Activated T-cell treated with anti-CD3 and anti-CD28 coated beads, Interleukin-2, amount 50 U/mL, for 24 hours (primary cell): ENCODE data around the gene CABP2.
A peak's percentile ranks its signal among the peaks of the same experiment; 100 is the strongest.
"Not testable (repeated sequence)": the region's sequence is repeated elsewhere in the genome, so short reads cannot be mapped to it uniquely, and the experiment has no call there.

Source experiments
- DNase-seq: peaks from one replicate; pipeline ENCODE4 v3.0.0-alpha.2; 2020
- H3K27ac Mint-ChIP-seq: 2 replicates; pipeline ENCODE4 v1.8.0; 2020; ENCODE audit warnings: mild to moderate bottlenecking, mixed read lengths
- H3K27me3 Mint-ChIP-seq: 2 replicates; pipeline ENCODE4 v1.8.0; 2020; ENCODE audit warnings: mixed read lengths
- H3K36me3 Mint-ChIP-seq: 2 replicates; pipeline ENCODE4 v1.8.0; 2020; ENCODE audit warnings: low read depth, mixed read lengths
- H3K4me1 Mint-ChIP-seq: 2 replicates; pipeline ENCODE4 v1.8.0; 2020; ENCODE audit warnings: low read depth, mixed read lengths
- H3K4me3 Mint-ChIP-seq: 2 replicates; pipeline ENCODE4 v1.8.0; 2020; ENCODE audit warnings: mild to moderate bottlenecking, moderate library complexity, mixed read lengths
- H3K9me3 Mint-ChIP-seq: 2 replicates; pipeline ENCODE4 v1.8.0; 2020; ENCODE audit warnings: mixed read lengths

Gene CABP2

GRCh38 chr11:67522844-67523555 is at the start of gene CABP2:
CABP2 (minus strand) TSS chr11:67523446; CDS start chr11:67523326, 120 bp downstream.
- Mint-ChIP-seq H3K27me3 (peaks cover 11% of the 10 kb centered on the region), H3K9me3 (no peaks in the 10 kb centered on the region), H3K4me3 (no peak within 1 kb of the TSS), H3K36me3 (no peaks in the 10 kb centered on the region), H3K27ac (no peak within 1 kb of the TSS), H3K4me1 (no peaks in the 10 kb centered on the region)
- DNase-seq: no peak

- H3K36me3 Mint-ChIP-seq: no peaks in the 10 kb centered on the region
- peak; percentile 41 for DNase-seq
- no peaks in the 10 kb centered on the region for H3K9me3 Mint-ChIP-seq
- no peak overlapping the region for H3K4me3 Mint-ChIP-seq
- peaks cover 2% of the 10 kb centered on the region for H3K4me1 Mint-ChIP-seq
- H3K27me3 Mint-ChIP-seq: peaks cover 18% of the 10 kb centered on the region
- no peak overlapping the region for H3K27ac Mint-ChIP-seq
Observed at GRCh38 chr11:67572747-67573419, 49.6 kb upstream of the CABP2 start.

- H3K36me3 Mint-ChIP-seq: no peaks in the 10 kb centered on the region
- peaks cover 17% of the 10 kb centered on the region for H3K27me3 Mint-ChIP-seq
- H3K9me3 Mint-ChIP-seq: no peaks in the 10 kb centered on the region
- H3K27ac Mint-ChIP-seq: no peak overlapping the region
- peaks cover 2% of the 10 kb centered on the region for H3K4me1 Mint-ChIP-seq
- no peak overlapping the region for H3K4me3 Mint-ChIP-seq
- DNase-seq: no peak
Observed at GRCh38 chr11:67572305-67572704, 49.1 kb upstream of the CABP2 start.

GRCh38 chr11:67571443-67571842 is 48.2 kb upstream of the CABP2 start:
- H3K36me3 Mint-ChIP-seq: no peaks in the 10 kb centered on the region
- no peaks in the 10 kb centered on the region for H3K9me3 Mint-ChIP-seq
- H3K4me3 Mint-ChIP-seq: no peak overlapping the region
- H3K4me1 Mint-ChIP-seq: peaks cover 2% of the 10 kb centered on the region
- DNase-seq: no peak
- H3K27me3 Mint-ChIP-seq: peaks cover 13% of the 10 kb centered on the region
- H3K27ac Mint-ChIP-seq: no peak overlapping the region

- Mint-ChIP-seq H3K4me3 (no peak overlapping the region), H3K4me1 (peaks cover 9% of the 10 kb centered on the region), H3K9me3 (no peaks in the 10 kb centered on the region), H3K36me3 (no peaks in the 10 kb centered on the region), H3K27me3 (peaks cover 10% of the 10 kb centered on the region), H3K27ac (no peak overlapping the region)
- no peak for DNase-seq
Observed at GRCh38 chr11:67564230-67564629, 41.0 kb upstream of the CABP2 start.

- not testable (repeated sequence) for H3K9me3 Mint-ChIP-seq, H3K36me3 Mint-ChIP-seq, H3K27ac Mint-ChIP-seq, H3K4me1 Mint-ChIP-seq, H3K27me3 Mint-ChIP-seq, H3K4me3 Mint-ChIP-seq, DNase-seq
Observed at GRCh38 chr11:67563705-67564114, 40.5 kb upstream of the CABP2 start.

DNA sequence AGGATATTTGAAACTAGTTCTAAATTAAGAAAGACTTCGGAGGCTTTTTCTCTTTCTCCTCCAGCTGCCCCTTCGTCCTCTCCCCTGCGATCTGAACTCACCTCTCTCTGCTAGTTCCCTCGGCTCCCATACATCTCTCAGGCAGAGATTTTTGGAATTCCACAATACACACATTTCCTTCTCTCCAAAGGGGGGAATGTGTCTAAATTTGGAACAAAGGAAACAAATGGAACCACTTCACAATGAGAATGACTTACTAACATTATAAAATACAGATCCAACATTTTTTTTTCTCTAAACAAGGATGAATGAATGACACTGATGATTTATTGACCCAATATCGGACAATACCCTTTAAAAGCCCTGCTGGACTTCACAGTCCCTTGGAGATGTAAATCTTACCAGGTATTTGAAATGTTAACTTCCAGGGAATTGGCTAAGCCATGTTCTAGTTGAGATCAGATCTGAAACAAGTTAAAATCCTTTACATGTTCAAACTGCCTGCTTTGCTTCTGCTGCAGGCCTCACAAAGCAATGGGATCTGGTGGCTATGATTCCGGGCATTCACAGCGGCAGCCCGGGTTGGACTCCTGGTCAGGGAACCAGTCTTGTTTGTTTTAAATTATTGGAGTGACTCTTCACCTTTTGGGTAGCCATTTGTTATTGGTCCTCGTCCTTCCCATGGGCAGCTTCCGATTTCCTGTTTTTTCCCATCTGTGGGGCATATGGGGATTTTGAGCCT is 39.9 kb upstream of the CABP2 start:
- H3K4me3 Mint-ChIP-seq: no peak overlapping the region

GRCh38 chr11:67561971-67562619 is 38.8 kb upstream of the CABP2 start:
- peaks cover 9% of the 10 kb centered on the region for H3K4me1 Mint-ChIP-seq
- peak overlapping the region; percentile 22 for H3K27ac Mint-ChIP-seq
- H3K27me3 Mint-ChIP-seq: peaks cover 10% of the 10 kb centered on the region
- H3K36me3 Mint-ChIP-seq: no peaks in the 10 kb centered on the region
- H3K4me3 Mint-ChIP-seq: no peak overlapping the region
- no peaks in the 10 kb centered on the region for H3K9me3 Mint-ChIP-seq
- DNase-seq: no peak

More for the DNA sequence above, 39.9 kb upstream of the CABP2 start:
- H3K9me3 Mint-ChIP-seq: no peaks in the 10 kb centered on the region
- no peak overlapping the region for H3K27ac Mint-ChIP-seq
- peaks cover 9% of the 10 kb centered on the region for H3K4me1 Mint-ChIP-seq
- no peaks in the 10 kb centered on the region for H3K36me3 Mint-ChIP-seq
- peaks cover 10% of the 10 kb centered on the region for H3K27me3 Mint-ChIP-seq
- no peak for DNase-seq

GRCh38 chr11:67558084-67558772 is 35.0 kb upstream of the CABP2 start:
- no peak overlapping the region for H3K4me3 Mint-ChIP-seq
- no peak for DNase-seq
- no peak overlapping the region for H3K27ac Mint-ChIP-seq
- peaks cover 5% of the 10 kb centered on the region for H3K27me3 Mint-ChIP-seq
- no peaks in the 10 kb centered on the region for H3K9me3 Mint-ChIP-seq
- H3K36me3 Mint-ChIP-seq: no peaks in the 10 kb centered on the region
- peaks cover 9% of the 10 kb centered on the region for H3K4me1 Mint-ChIP-seq

GRCh38 chr11:67556244-67556643 is 33.0 kb upstream of the CABP2 start:
- Mint-ChIP-seq H3K4me1 (no peaks in the 10 kb centered on the region), H3K27me3 (no peaks in the 10 kb centered on the region), H3K36me3 (no peaks in the 10 kb centered on the region), H3K27ac (no peak overlapping the region), H3K4me3 (no peak overlapping the region), H3K9me3 (peaks cover 1% of the 10 kb centered on the region)
- no peak for DNase-seq

DNA sequence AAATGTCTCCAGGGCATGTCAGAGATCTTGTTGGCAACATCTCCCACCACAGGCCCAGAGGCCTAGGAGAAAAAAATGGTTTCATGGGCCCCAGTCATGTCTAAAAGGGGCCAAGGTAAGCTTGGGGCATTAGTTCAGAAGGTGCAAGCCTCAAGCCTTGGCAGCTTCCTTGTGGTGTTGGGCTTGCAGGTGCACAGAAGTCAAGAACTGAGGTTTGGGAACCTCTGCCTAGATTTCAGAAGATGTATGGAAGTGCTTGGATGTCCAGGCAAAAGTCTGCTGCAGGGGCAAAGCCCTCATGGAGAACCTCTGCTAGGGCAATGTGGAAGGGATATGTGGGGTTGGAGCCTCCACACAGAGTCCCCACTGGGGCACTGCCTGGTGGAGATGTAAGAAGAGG is 28.5 kb upstream of the CABP2 start:
- DNase-seq, H3K27ac Mint-ChIP-seq, H3K4me1 Mint-ChIP-seq, H3K36me3 Mint-ChIP-seq, H3K27me3 Mint-ChIP-seq, H3K4me3 Mint-ChIP-seq, H3K9me3 Mint-ChIP-seq: not testable (repeated sequence)

DNA sequence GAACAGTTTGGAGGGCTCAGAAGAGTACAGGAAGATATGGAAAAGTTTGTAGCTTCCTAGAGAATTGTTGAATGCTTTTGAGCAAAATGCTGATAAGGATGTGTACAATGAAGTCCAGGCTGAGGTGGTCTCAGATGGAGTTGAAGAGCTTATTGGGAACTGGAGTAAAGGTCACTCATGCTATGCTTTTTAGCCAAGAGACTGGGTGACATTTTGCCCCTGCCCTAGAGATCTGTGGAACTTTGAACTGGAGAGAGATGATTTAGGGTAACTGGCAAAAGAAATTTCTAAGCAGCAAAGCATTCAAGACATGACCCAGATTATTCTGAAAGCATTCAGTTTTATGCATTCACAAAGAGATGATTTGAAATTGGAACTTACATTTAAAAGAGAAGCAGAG is 27.9 kb upstream of the CABP2 start:
- H3K36me3 Mint-ChIP-seq: no peaks in the 10 kb centered on the region
- H3K27me3 Mint-ChIP-seq: no peaks in the 10 kb centered on the region
- H3K27ac Mint-ChIP-seq: no peak overlapping the region
- H3K9me3 Mint-ChIP-seq: peaks cover 1% of the 10 kb centered on the region
- H3K4me3 Mint-ChIP-seq: no peak overlapping the region
- no peaks in the 10 kb centered on the region for H3K4me1 Mint-ChIP-seq
- DNase-seq: no peak

GRCh38 chr11:67548555-67549110 is 25.4 kb upstream of the CABP2 start:
- no peak for DNase-seq
- Mint-ChIP-seq H3K9me3 (peaks cover 1% of the 10 kb centered on the region), H3K4me1 (no peaks in the 10 kb centered on the region), H3K36me3 (no peaks in the 10 kb centered on the region), H3K4me3 (no peak overlapping the region), H3K27me3 (no peaks in the 10 kb centered on the region), H3K27ac (no peak overlapping the region)

- not testable (repeated sequence) for H3K4me3 Mint-ChIP-seq
Observed at GRCh38 chr11:67548112-67548511, 24.9 kb upstream of the CABP2 start.

More at GRCh38 chr11:67548112-67548511, 24.9 kb upstream of the CABP2 start:
- H3K4me1 Mint-ChIP-seq, H3K27me3 Mint-ChIP-seq, H3K27ac Mint-ChIP-seq, DNase-seq, H3K36me3 Mint-ChIP-seq, H3K9me3 Mint-ChIP-seq: not testable (repeated sequence)
